Astrocyte (in vitro differentiated cells and primary cell): ENCODE results near the gene EIF2D.

Source experiments
- CTCF ChIP-seq: IDR thresholded peaks from 2 replicates; pipeline ENCODE4 v1.5.1; 2011; ENCODE audit warnings: low read depth, mild to moderate bottlenecking, inconsistent platforms, low read length, moderate library complexity; ENCODE audit not compliant: insufficient read depth
- EZH2 ChIP-seq: IDR thresholded peaks from 2 replicates; pipeline ENCODE4 v1.6.1; 2012; ENCODE audit warnings: mild to moderate bottlenecking, low read length, inconsistent platforms; ENCODE audit not compliant: insufficient read depth

- TF ChIP-seq CTCF (no peak), EZH2 (no peak)
These were observed 38.9 kb downstream of the EIF2D start for GRCh38 chr1:206573319-206573718.
